ENCODE data around the gene ZMYM1. TPM values are rescaled to one million over a fixed set of nuclear protein-coding genes. Genes with fewer than 3 reads are reported as not detected.
"Not testable (repeated sequence)": the region's sequence is repeated elsewhere in the genome, so short reads cannot be mapped to it uniquely, and the experiment has no call there.

The ZMYM1 gene
- total and polyA plus RNA-seq, 2 of the 8 experiments (the other 6 are each of a cell fraction or from before 2014, with no cell fraction given), result 10.0 to 41.3 TPM

GRCh38 chr1:35145892-35146549, 66.8 kb downstream of the ZMYM1 start:
- H3K36me3 ChIP-seq (ENCODE audit: control insufficient read depth in 2 of 4, insufficient read depth in 4 of 4, low read length in 3 of 4); H3K23me2 ChIP-seq (ENCODE audit: low read depth, low read length); H3K14ac ChIP-seq (ENCODE audit: insufficient read length); H2BK20ac ChIP-seq (ENCODE audit: low read length); H3K4me3 ChIP-seq (ENCODE audit: extremely low read depth in 1 of 4, insufficient read depth in 2 of 4, low read depth in 3 of 4, low read length in 4 of 4); H3K27ac ChIP-seq (ENCODE audit: low read depth, low read length); H3K79me2 ChIP-seq (ENCODE audit: control insufficient read depth in 1 of 2, insufficient read depth in 2 of 2, low read length in 2 of 2); H3K4me2 ChIP-seq (ENCODE audit: insufficient read depth in 1 of 2, low read depth in 2 of 2, low read length in 2 of 2); H4K8ac ChIP-seq (ENCODE audit: extremely low read depth, insufficient read depth, low read length); H2BK12ac ChIP-seq (ENCODE audit: low read depth, low read length); H3K18ac ChIP-seq (ENCODE audit: extremely low read depth, low read length); H3K4me1 ChIP-seq (replicated peaks in 1 of 4; ENCODE audit: control insufficient read depth in 3 of 4, insufficient read depth in 4 of 4, low read length in 3 of 4); H3K9me3 ChIP-seq (ENCODE audit: insufficient read depth in 2 of 2, low read depth in 1 of 2, low read length in 1 of 2); H2BK5ac ChIP-seq (ENCODE audit: low read depth, low read length); H2BK15ac ChIP-seq (ENCODE audit: low read length); H3K4ac ChIP-seq (replicated peaks; ENCODE audit: insufficient read length, low read depth, low read length); H2AK5ac ChIP-seq (ENCODE audit: low read depth, low read length); H3K56ac ChIP-seq (replicated peaks; ENCODE audit: insufficient read length, low read depth, low read length); H3K23ac ChIP-seq (ENCODE audit: insufficient read length); H4K20me1 ChIP-seq (replicated peaks in 1 of 2; ENCODE audit: control insufficient read depth in 1 of 2, insufficient read depth in 2 of 2, low read length in 2 of 2); DNase-seq (ENCODE audit: low read depth in 1 of 2, low spot score in 2 of 2); H2AFZ ChIP-seq (ENCODE audit: low read length); FAIRE-seq; H2BK120ac ChIP-seq (replicated peaks; ENCODE audit: low read depth, low read length); H4K5ac ChIP-seq (ENCODE audit: insufficient read length, low read depth, low read length); H3K9ac ChIP-seq (replicated peaks in 1 of 4; ENCODE audit: extremely low read depth in 1 of 4, low read depth in 3 of 4, low read length in 3 of 4); POLR2A ChIA-PET (ENCODE audit: partially characterized antibody); H4K91ac ChIP-seq (replicated peaks; ENCODE audit: insufficient read length, low read length); H3K27me3 ChIP-seq (replicated peaks in 1 of 4; ENCODE audit: control insufficient read depth in 3 of 4, extremely low read depth in 1 of 4, insufficient read depth in 3 of 4, low read length in 3 of 4); H3K79me1 ChIP-seq (ENCODE audit: low read depth, low read length): not testable (repeated sequence)
- 90% methylated on average over 13 of the region's 13 CpGs; no CpG with 5 or more reads in 1 of the 2 experiments for WGBS, 2 experiments (ENCODE audit: extremely low coverage in 1 of 2, insufficient coverage in 1 of 2, insufficient read length in 1 of 2, insufficient replicate concordance in 2 of 2, low coverage in 1 of 2, low lambda C conversion rate in 2 of 2, missing lambda C conversion rate in 1 of 2)
- CTCF ChIA-PET (ENCODE audit: partially characterized antibody), result interaction anchor here (0.8 kb wide), 1 partner anchor 293 kb away, joined by 3 read pairs; no protein-coding TSS in a partner anchor
